ENCODE data around the gene SAP25.

GRCh38 chr7:100563100-100563564, 10.6 kb downstream of the SAP25 start:
- TF ChIP-seq, protein P1, sequence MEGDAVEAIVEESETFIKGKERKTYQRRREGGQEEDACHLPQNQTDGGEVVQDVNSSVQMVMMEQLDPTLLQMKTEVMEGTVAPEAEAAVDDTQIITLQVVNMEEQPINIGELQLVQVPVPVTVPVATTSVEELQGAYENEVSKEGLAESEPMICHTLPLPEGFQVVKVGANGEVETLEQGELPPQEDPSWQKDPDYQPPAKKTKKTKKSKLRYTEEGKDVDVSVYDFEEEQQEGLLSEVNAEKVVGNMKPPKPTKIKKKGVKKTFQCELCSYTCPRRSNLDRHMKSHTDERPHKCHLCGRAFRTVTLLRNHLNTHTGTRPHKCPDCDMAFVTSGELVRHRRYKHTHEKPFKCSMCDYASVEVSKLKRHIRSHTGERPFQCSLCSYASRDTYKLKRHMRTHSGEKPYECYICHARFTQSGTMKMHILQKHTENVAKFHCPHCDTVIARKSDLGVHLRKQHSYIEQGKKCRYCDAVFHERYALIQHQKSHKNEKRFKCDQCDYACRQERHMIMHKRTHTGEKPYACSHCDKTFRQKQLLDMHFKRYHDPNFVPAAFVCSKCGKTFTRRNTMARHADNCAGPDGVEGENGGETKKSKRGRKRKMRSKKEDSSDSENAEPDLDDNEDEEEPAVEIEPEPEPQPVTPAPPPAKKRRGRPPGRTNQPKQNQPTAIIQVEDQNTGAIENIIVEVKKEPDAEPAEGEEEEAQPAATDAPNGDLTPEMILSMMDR (IDR thresholded peaks at IDR 0.05 in 2 of 3, conservative IDR thresholded peaks at IDR 0.05 in 1 of 3; ENCODE audit: borderline replicate concordance in 1 of 3, insufficient read depth in 1 of 3, low read depth in 2 of 3, low read length in 2 of 3) = no peak
- TF ChIP-seq YY1 (IDR thresholded peaks at IDR 0.05; ENCODE audit: extremely low read depth, insufficient replicate concordance, low read depth, low read length) (no peak), MAX (IDR thresholded peaks at IDR 0.05) (no peak), EGR1 (IDR thresholded peaks at IDR 0.05; ENCODE audit: low read depth) (no peak), JUND (IDR thresholded peaks at IDR 0.05) (no peak), POLR2A (IDR thresholded peaks at IDR 0.05; ENCODE audit: borderline replicate concordance, extremely low read depth, insufficient read depth, insufficient read length) (no peak), TCF7L2 (IDR thresholded peaks at IDR 0.05; ENCODE audit: borderline replicate concordance, extremely low read depth, insufficient read depth, insufficient read length) (no peak)
- TF ChIP-seq, protein P2, sequence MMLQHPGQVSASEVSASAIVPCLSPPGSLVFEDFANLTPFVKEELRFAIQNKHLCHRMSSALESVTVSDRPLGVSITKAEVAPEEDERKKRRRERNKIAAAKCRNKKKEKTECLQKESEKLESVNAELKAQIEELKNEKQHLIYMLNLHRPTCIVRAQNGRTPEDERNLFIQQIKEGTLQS (IDR thresholded peaks at IDR 0.05) = no peak

Data from HCT116 (cell line).